ENCODE data around the gene FADS6. TPM values are rescaled to one million over a fixed set of nuclear protein-coding genes. Genes with fewer than 3 reads are reported as not detected.

FADS6 gene
- total and polyA plus RNA-seq, 3 donors from 2014 or later = 0.95 to 2.0 (median 1.4) TPM

GRCh38 chr17:74842146-74842598 lies 51.3 kb downstream of the FADS6 start:
- intact Hi-C loops (cut with DNase I; ENCODE audit: low total_unique reads) = no loop called here
- DNase-seq = no peak
- no peak overlapping the region for H3K4me3 ChIP-seq
- peaks cover 20% of the 10 kb centered on the region for H3K4me1 ChIP-seq
- TF ChIP-seq POLR2A (IDR thresholded peaks at IDR 0.05) (no peak), CTCF (IDR thresholded peaks at IDR 0.05) (no peak)
- no peaks in the 10 kb centered on the region for H3K27me3 ChIP-seq
- no peaks in the 10 kb centered on the region for H3K36me3 ChIP-seq (ENCODE audit: low read depth, missing control alignments)
- WGBS, 2 donors = 17 to 60% methylated on average over 2 to 8 of the region's 8 CpGs
- no peaks in the 10 kb centered on the region for H3K9me3 ChIP-seq
- no peak overlapping the region for H3K27ac ChIP-seq

- H3K36me3 ChIP-seq (ENCODE audit: low read depth, missing control alignments) = no peaks in the 10 kb centered on the region
- H3K27me3 ChIP-seq = no peaks in the 10 kb centered on the region
- no peaks in the 10 kb centered on the region for H3K9me3 ChIP-seq
- DNase-seq = peak; percentile 86
- H3K4me1 ChIP-seq = peaks cover 20% of the 10 kb centered on the region
- H3K4me3 ChIP-seq = no peak overlapping the region
- intact Hi-C loops (cut with DNase I; ENCODE audit: low total_unique reads) = no loop called here
- H3K27ac ChIP-seq = peak overlapping the region in 1 of 2 donors; percentile 39
- no peak for TF ChIP-seq POLR2A (IDR thresholded peaks at IDR 0.05)
- no peak for TF ChIP-seq CTCF (IDR thresholded peaks at IDR 0.05)
- 39 to 53% methylated on average over 12 to 13 of the region's 13 CpGs for WGBS, 2 donors
Observed at GRCh38 chr17:74840989-74841666, 52.3 kb downstream of the FADS6 start.

- no peak for DNase-seq
Observed at GRCh38 chr17:74839990-74840852, 53.2 kb downstream of the FADS6 start.

GRCh38 chr17:74838274-74838673 lies 55.2 kb downstream of the FADS6 start:
- no peak overlapping the region for H3K27ac ChIP-seq
- TF ChIP-seq CTCF (IDR thresholded peaks at IDR 0.05) = no peak
- TF ChIP-seq POLR2A (IDR thresholded peaks at IDR 0.05) = no peak
- H3K27me3 ChIP-seq = no peaks in the 10 kb centered on the region
- DNase-seq = no peak
- H3K4me1 ChIP-seq = peaks cover 20% of the 10 kb centered on the region
- intact Hi-C loops (cut with DNase I; ENCODE audit: low total_unique reads) = no loop called here
- WGBS, 2 donors = 73 to 81% methylated on average over 4 to 9 of the region's 9 CpGs
- no peak overlapping the region for H3K4me3 ChIP-seq
- H3K36me3 ChIP-seq (ENCODE audit: low read depth, missing control alignments) = no peaks in the 10 kb centered on the region
- H3K9me3 ChIP-seq = no peaks in the 10 kb centered on the region

More at GRCh38 chr17:74839990-74840852, 53.2 kb downstream of the FADS6 start:
- TF ChIP-seq CTCF (IDR thresholded peaks at IDR 0.05) (no peak), POLR2A (IDR thresholded peaks at IDR 0.05) (no peak)
- intact Hi-C loops (cut with DNase I; ENCODE audit: low total_unique reads) = no loop called here
- 52 to 68% methylated on average over 6 of the region's 7 CpGs for WGBS, 2 donors
- peaks cover 20% of the 10 kb centered on the region for H3K4me1 ChIP-seq
- no peak overlapping the region for H3K27ac ChIP-seq
- H3K9me3 ChIP-seq = no peaks in the 10 kb centered on the region
- H3K27me3 ChIP-seq = no peaks in the 10 kb centered on the region
- no peaks in the 10 kb centered on the region for H3K36me3 ChIP-seq (ENCODE audit: low read depth, missing control alignments)
- H3K4me3 ChIP-seq = no peak overlapping the region
